Measurements from ENCODE around the gene IRF2.

GRCh38 chr4:184373886-184374405, 100.4 kb downstream of the IRF2 start:
- TF ChIP-seq, protein P1, sequence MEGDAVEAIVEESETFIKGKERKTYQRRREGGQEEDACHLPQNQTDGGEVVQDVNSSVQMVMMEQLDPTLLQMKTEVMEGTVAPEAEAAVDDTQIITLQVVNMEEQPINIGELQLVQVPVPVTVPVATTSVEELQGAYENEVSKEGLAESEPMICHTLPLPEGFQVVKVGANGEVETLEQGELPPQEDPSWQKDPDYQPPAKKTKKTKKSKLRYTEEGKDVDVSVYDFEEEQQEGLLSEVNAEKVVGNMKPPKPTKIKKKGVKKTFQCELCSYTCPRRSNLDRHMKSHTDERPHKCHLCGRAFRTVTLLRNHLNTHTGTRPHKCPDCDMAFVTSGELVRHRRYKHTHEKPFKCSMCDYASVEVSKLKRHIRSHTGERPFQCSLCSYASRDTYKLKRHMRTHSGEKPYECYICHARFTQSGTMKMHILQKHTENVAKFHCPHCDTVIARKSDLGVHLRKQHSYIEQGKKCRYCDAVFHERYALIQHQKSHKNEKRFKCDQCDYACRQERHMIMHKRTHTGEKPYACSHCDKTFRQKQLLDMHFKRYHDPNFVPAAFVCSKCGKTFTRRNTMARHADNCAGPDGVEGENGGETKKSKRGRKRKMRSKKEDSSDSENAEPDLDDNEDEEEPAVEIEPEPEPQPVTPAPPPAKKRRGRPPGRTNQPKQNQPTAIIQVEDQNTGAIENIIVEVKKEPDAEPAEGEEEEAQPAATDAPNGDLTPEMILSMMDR (IDR thresholded peaks at IDR 0.05; ENCODE audit: borderline replicate concordance, extremely low read depth, low read length, poor library complexity, severe bottlenecking): no peak
- no peak for TF ChIP-seq EZH2 (IDR thresholded peaks at IDR 0.05; ENCODE audit: borderline replicate concordance, low read depth, low read length, severe bottlenecking)

All from DND-41 (cell line).